Right lobe of liver (tissue), 4 donors: ENCODE data around the gene TMUB2.

Source experiments
- CTCF ChIP-seq, 4 donors: fragments of 200-600 bp in 3 of 4; fragments of 450-650 bp in 1 of 4; IDR thresholded peaks; one replicate each; pipeline versions ENCODE4 v1.5.1 to v1.8.0; 2016 to 2022; ENCODE audit warnings: antibody characterized with exemption in 4 of 4, mild to moderate bottlenecking in 2 of 4
- POLR2A ChIP-seq: fragments of 450-650 bp; IDR thresholded peaks from one replicate; pipeline ENCODE4 v1.6.1; 2017; ENCODE audit warnings: antibody characterized with exemption, mild to moderate bottlenecking
- donor health status: DM: no; HTN: no; CAD: no.
- donor health status: DM: no; HTN: no; CAD: no.
- donor health status: DM: no; HTN: yes; CAD: no.

GRCh38 chr17:44214230-44214494 lies 27.4 kb downstream of the TMUB2 start:
- TF ChIP-seq CTCF (IDR thresholded peaks at IDR 0.05) = no peak
- TF ChIP-seq POLR2A = no peak
